K562 (cell line): ENCODE results near the gene TMEM117. TPM values are rescaled to one million over a fixed set of nuclear protein-coding genes. Genes with fewer than 3 reads are reported as not detected.

ENCODE experiments used
- ATAC-seq: fragments of 200-7000 bp; cut with Tn5 transposase; 3 replicates; pipeline ENCODE4 v1.9.1; 2020; ENCODE audit warnings: moderate library complexity
- BruUV-seq: library from RNA; stranded (reverse); fragments of 400-500 nt; replicated peaks from 2 replicates; lab custom pipeline; 2021; lab: Mats Ljungman, UMichigan
- CTCF ChIA-PET: fragments of 300-600 bp; formaldehyde crosslinking; extraction: SDS; loops from one replicate; lab custom pipeline; 2021; ENCODE audit warnings: low intra/inter-chr PET ratio; lab: Yijun Ruan, JAX
- POLR2A ChIA-PET: fragments of 300-600, 350-650 bp; sonication (Branson Sonifier 250); formaldehyde crosslinking; extraction: SDS; loops from one replicate; lab custom pipeline; 2021; ENCODE audit warnings: antibody characterized with exemption, inconsistent platforms; lab: Yijun Ruan, JAX
- DNase-seq, 4 experiments: peaks; one replicate each; pipeline versions ENCODE4 v3.0.0 to v3.0.0-alpha.2; 2011 to 2018; ENCODE audit warnings: low spot score in 3 of 4, mixed read lengths in 3 of 4; ENCODE audit errors: extremely low read depth in 1 of 4
- FAIRE-seq: peaks from 2 replicates; lab custom pipeline; 2011; peaks lifted over from hg19 to GRCh38; lab: Jason Lieb, UNC
- H2AFZ ChIP-seq: 2 replicates; pipeline ENCODE4 v1.6.0; 2011; ENCODE audit warnings: low read depth, low read length, control low read depth, inconsistent platforms
- H3K27ac ChIP-seq: fragments of 200-600 bp; 3 replicates; pipeline ENCODE4 v1.8.0; 2011; ENCODE audit warnings: low read depth, mild to moderate bottlenecking, control low read depth, inconsistent platforms, low read length, moderate library complexity, mixed read lengths; ENCODE audit errors: extremely low read depth
- H3K27me3 ChIP-seq, 2 experiments: fragments of 300-600 bp in 1 of 2; 2 replicates in 1 of 2; 3 replicates in 1 of 2; pipeline versions ENCODE4 v1.6.0 to v1.8.0; 2011; ENCODE audit warnings: inconsistent platforms in 2 of 2, low read length in 2 of 2, mild to moderate bottlenecking in 1 of 2, mixed read lengths in 1 of 2, moderate library complexity in 1 of 2; ENCODE audit not compliant: control insufficient read depth in 2 of 2, insufficient read depth in 2 of 2
- H3K36me3 ChIP-seq: fragments of 300-600 bp; 3 replicates; pipeline ENCODE4 v1.8.0; 2011; ENCODE audit warnings: mild to moderate bottlenecking, low read length, inconsistent platforms; ENCODE audit not compliant: control insufficient read depth, insufficient read depth
- H3K4me1 ChIP-seq, 2 experiments: fragments of 200-600 bp in 1 of 2; replicated peaks in 1 of 2; 2 replicates in 1 of 2; 3 replicates in 1 of 2; pipeline versions ENCODE4 v1.5.1 to v1.8.0; 2011; ENCODE audit warnings: inconsistent platforms in 2 of 2, low read length in 2 of 2, mild to moderate bottlenecking in 1 of 2, mixed read lengths in 1 of 2, moderate library complexity in 1 of 2; ENCODE audit not compliant: control insufficient read depth in 2 of 2, insufficient read depth in 2 of 2
- H3K4me2 ChIP-seq: 2 replicates; pipeline ENCODE4 v1.6.1; 2011; ENCODE audit warnings: low read length, control low read depth, inconsistent platforms, mixed read lengths; ENCODE audit not compliant: insufficient read depth
- H3K4me3 ChIP-seq: fragments of 200-600 bp; sonication (generic), shearing (Covaris generic); 2 replicates; pipeline ENCODE4 v1.5.1; 2016; ENCODE audit warnings: control low read depth, inconsistent platforms
- H3K79me2 ChIP-seq: fragments of 200-600 bp; 3 replicates; pipeline ENCODE4 v1.8.0; 2011; ENCODE audit warnings: low read length, inconsistent platforms; ENCODE audit not compliant: control insufficient read depth, insufficient read depth
- H3K9ac ChIP-seq, 2 experiments: 2 replicates each; pipeline versions ENCODE4 v1.6.0 to v1.6.1; 2011; ENCODE audit warnings: low read depth in 2 of 2, low read length in 2 of 2, control low read depth in 1 of 2, inconsistent platforms in 1 of 2, mild to moderate bottlenecking in 1 of 2, mixed read lengths in 1 of 2; ENCODE audit not compliant: insufficient read depth in 1 of 2
- H3K9me1 ChIP-seq: one replicate; pipeline ENCODE4 v1.6.0; 2011; ENCODE audit warnings: inconsistent platforms, mild to moderate bottlenecking, low read length, moderate library complexity; ENCODE audit not compliant: control insufficient read depth, insufficient read depth
- H3K9me3 ChIP-seq: replicated peaks from 2 replicates; pipeline ENCODE4 v1.5.1; 2011; ENCODE audit warnings: low read depth, low read length, inconsistent platforms; ENCODE audit not compliant: control insufficient read depth, insufficient read depth
- H4K20me1 ChIP-seq: replicated peaks from 2 replicates; pipeline ENCODE4 v1.6.1; 2011; ENCODE audit warnings: low read length, inconsistent platforms, mixed read lengths; ENCODE audit not compliant: control insufficient read depth, insufficient read depth
- SIN3B ChIP-seq: fragments of 450-650 bp; IDR thresholded peaks from 2 replicates; pipeline ENCODE4 v1.6.1; 2017; ENCODE audit warnings: low read depth, mild to moderate bottlenecking, moderate library complexity
- THAP7 ChIP-seq: fragments of 250-450 bp; sonication (Bioruptor Pico); IDR thresholded peaks from 2 replicates; pipeline ENCODE4 v1.5.0; 2021
- WGBS: fragments of 100-300 bp; shearing (Covaris generic); methylation state at CpG from one replicate; pipeline ENCODE4 v1.1.6; 2016; ENCODE audit warnings: low coverage, mixed read lengths; ENCODE audit not compliant: insufficient coverage; ENCODE audit errors: missing lambda C conversion rate; 5-methylcytosine and 5-hydroxymethylcytosine counted together
- in situ Hi-C: fragments of 300-500 bp; cut with MboI; formaldehyde crosslinking; loops from 4 replicates; pipeline ENCODE4 v1.15.0; 2018; ENCODE audit warnings: inconsistent platforms, mixed read lengths
- intact Hi-C: fragments of 100-400 bp; cut with micrococcal nuclease; formaldehyde crosslinking; loops from 2 replicates; pipeline ENCODE4 v1.14.2; 2022
- polyA plus RNA-seq, 8 experiments: library from polyadenylated mRNA; depleted of rRNA in 4 of 8; stranded (reverse) in 5 of 8; unstranded in 3 of 8; fragments of >200 nt; fragmentation: Nextera tagmentation in 2 of 8; fragmentation: Illumina TruSeq in 1 of 8; extraction: Ambion mirVana in 2 of 8; extraction: Trizol in 1 of 8; gene quantifications; 2 replicates each; pipeline versions ENCODE4 v1.2.1 to v1.2.3, GENCODE V29; 2011 to 2014; ENCODE audit warnings: inconsistent platforms in 1 of 8, missing spikeins in 1 of 8
- total RNA-seq, 7 experiments: library from RNA; depleted of rRNA in 6 of 7; stranded (reverse); fragments of >200 nt in 6 of 7; fragmentation: Illumina TruSeq in 2 of 7; extraction: Trizol in 2 of 7; gene quantifications; 2 replicates each; pipeline versions ENCODE4 v1.2.1 to v1.2.3, GENCODE V29; 2011 to 2021; ENCODE audit warnings: low replicate concordance in 1 of 7
- TF ChIP-seq, protein P1 (sequence below): fragments of 450-650 bp; IDR thresholded peaks from 2 replicates; pipeline ENCODE4 v1.7.1; 2018; ENCODE audit warnings: mild to moderate bottlenecking, low read depth; ENCODE audit not compliant: partially characterized antibody

TMEM117 gene
- total and polyA plus RNA-seq, 9 of the 15 experiments (the other 6 are each of a cell fraction or from before 2014, with no cell fraction given) = 0.31 to 2.8 (median 1.0) TPM

DNA sequence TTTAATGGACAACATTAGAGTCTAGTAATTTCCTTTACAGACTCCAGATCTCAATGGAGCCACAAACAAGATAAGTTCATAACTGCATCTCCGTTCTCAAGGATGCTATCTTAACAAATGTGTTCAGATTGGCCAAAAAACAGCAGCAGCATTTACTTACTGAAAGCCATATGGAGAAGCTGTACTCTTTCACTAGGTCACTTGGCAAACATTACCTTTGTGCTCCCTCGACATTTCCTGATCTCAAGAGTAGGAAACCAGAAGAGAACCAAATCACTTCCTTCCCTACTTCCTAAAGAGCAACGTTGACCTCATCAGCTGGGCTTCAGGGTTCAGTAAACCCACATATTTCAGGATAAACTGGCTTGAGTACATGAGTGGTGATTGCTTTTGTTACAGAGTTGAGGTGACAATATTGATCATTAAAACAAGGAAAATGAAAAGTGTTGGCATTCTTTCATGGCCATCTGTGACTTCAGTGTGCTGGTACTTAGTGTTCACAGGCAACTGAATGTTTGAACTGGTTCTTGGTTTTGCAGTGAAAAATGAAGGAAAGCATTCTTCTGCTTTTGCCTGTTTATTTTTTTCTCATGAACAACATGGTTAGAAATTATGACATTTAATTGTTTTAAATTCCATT lies 449.6 kb downstream of the TMEM117 start:
- ATAC-seq = no peak
- CTCF ChIA-PET = no interaction called here
- TF ChIP-seq THAP7 (CRISPR knock-in tag) (no peak), SIN3B (no peak)
- TF ChIP-seq, protein P1, sequence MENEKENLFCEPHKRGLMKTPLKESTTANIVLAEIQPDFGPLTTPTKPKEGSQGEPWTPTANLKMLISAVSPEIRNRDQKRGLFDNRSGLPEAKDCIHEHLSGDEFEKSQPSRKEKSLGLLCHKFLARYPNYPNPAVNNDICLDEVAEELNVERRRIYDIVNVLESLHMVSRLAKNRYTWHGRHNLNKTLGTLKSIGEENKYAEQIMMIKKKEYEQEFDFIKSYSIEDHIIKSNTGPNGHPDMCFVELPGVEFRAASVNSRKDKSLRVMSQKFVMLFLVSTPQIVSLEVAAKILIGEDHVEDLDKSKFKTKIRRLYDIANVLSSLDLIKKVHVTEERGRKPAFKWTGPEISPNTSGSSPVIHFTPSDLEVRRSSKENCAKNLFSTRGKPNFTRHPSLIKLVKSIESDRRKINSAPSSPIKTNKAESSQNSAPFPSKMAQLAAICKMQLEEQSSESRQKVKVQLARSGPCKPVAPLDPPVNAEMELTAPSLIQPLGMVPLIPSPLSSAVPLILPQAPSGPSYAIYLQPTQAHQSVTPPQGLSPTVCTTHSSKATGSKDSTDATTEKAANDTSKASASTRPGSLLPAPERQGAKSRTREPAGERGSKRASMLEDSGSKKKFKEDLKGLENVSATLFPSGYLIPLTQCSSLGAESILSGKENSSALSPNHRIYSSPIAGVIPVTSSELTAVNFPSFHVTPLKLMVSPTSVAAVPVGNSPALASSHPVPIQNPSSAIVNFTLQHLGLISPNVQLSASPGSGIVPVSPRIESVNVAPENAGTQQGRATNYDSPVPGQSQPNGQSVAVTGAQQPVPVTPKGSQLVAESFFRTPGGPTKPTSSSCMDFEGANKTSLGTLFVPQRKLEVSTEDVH = no peak
- TF ChIP-seq, all 486 proteins: peak for 0
- in situ Hi-C loops (no loop called here), intact Hi-C loops (no loop called here)
- Histone ChIP-seq H3K4me2 (no peak overlapping the region), H3K79me2 (no peaks in the 10 kb centered on the region), H4K20me1 (no peaks in the 10 kb centered on the region), H3K9ac (no peak overlapping the region), H3K9me3 (no peaks in the 10 kb centered on the region; the same call in 1 of the 2 replicates), H3K27ac (no peak overlapping the region), H3K9me1 (no peaks in the 10 kb centered on the region), H3K4me3 (no peak overlapping the region), H2AFZ (no peak overlapping the region), H3K27me3 (no peaks in the 10 kb centered on the region), H3K36me3 (no peaks in the 10 kb centered on the region), H3K4me1 (no peaks in the 10 kb centered on the region)
- DNase-seq (no peak), FAIRE-seq (no peak)
- no TSS peak for BruUV-seq
- POLR2A ChIA-PET = no interaction called here
- 0% methylated on average over 3 of the region's 3 CpGs for WGBS
